HCT116 (cell line): ENCODE measurements around the gene POU2AF1. TPM values are rescaled to one million over a fixed set of nuclear protein-coding genes. Genes with fewer than 3 reads are reported as not detected.

Experiments
- ATAC-seq: fragments of 200-7000 bp; cut with Tn5 transposase; 2 replicates; pipeline ENCODE4 v1.9.1; 2020; ENCODE audit warnings: mild to moderate bottlenecking, moderate library complexity
- BruUV-seq: library from RNA; stranded (reverse); fragments of 400-500 nt; replicated peaks from 2 replicates; lab custom pipeline; 2021; lab: Mats Ljungman, UMichigan
- CTCF ChIA-PET: fragments of 300-600 bp; sonication (Branson Sonifier 250); formaldehyde crosslinking; loops from one replicate; lab custom pipeline; 2021; ENCODE audit warnings: antibody characterized with exemption; lab: Charles Lee
- POLR2A ChIA-PET: fragments of 300-600, 350-600 bp; sonication (Branson Sonifier 250); formaldehyde crosslinking; loops from one replicate; lab custom pipeline; 2021; ENCODE audit warnings: antibody characterized with exemption; lab: Charles Lee
- RAD21 ChIA-PET, 2 experiments: fragments of 300-600 bp; sonication (Branson Sonifier 250); formaldehyde crosslinking; loops; one replicate each; lab custom pipeline; 2023; ENCODE audit warnings: low total read pairs in 2 of 2; ENCODE audit not compliant: uncharacterized antibody in 2 of 2, unreplicated experiment in 2 of 2, low non-redundant PET in 1 of 2; lab: Charles Lee
- DNase-seq: peaks from one replicate; pipeline ENCODE4 v3.0.0-alpha.2; 2010; ENCODE audit warnings: low read depth, low spot score
- H2AFZ ChIP-seq: fragments of 200-600 bp; shearing (Covaris generic), sonication (generic); 2 replicates; pipeline ENCODE4 v1.6.1; 2017; ENCODE audit warnings: low read depth, mixed run types, mixed read lengths, antibody characterized with exemption, low read length; ENCODE audit not compliant: poor library complexity, severe bottlenecking
- H3K27ac ChIP-seq: 2 replicates; pipeline ENCODE4 v1.5.1; 2012; ENCODE audit warnings: low read depth, low read length
- H3K27me3 ChIP-seq: fragments of 200-600 bp; sonication (generic); 2 replicates; pipeline ENCODE4 v1.6.1; 2016; ENCODE audit warnings: mixed run types, low read length, mixed read lengths; ENCODE audit not compliant: insufficient read depth
- H3K36me3 ChIP-seq, 2 experiments: fragments of 200-500 bp in 1 of 2; fragments of 200-600 bp in 1 of 2; sonication (Bioruptor generic) in 1 of 2; sonication (generic) in 1 of 2; 2 replicates each; pipeline versions ENCODE4 v1.5.1 to v1.6.1; 2014 to 2016; ENCODE audit warnings: low read length in 2 of 2, inconsistent platforms in 1 of 2, mixed read lengths in 1 of 2, mixed run types in 1 of 2; ENCODE audit not compliant: insufficient read depth in 2 of 2, control insufficient read depth in 1 of 2
- H3K4me1 ChIP-seq, 2 experiments: fragments of 200-600 bp in 1 of 2; sonication (generic) in 1 of 2; 2 replicates each; pipeline versions ENCODE4 v1.5.1 to v1.6.1; 2012 to 2017; ENCODE audit warnings: low read length in 2 of 2, inconsistent platforms in 1 of 2, mild to moderate bottlenecking in 1 of 2, mixed read lengths in 1 of 2, mixed run types in 1 of 2, moderate library complexity in 1 of 2; ENCODE audit not compliant: insufficient read depth in 2 of 2, control insufficient read depth in 1 of 2
- H3K4me2 ChIP-seq: fragments of 200-600 bp; sonication (generic); 2 replicates; pipeline ENCODE4 v1.6.1; 2017; ENCODE audit warnings: mixed run types, low read length, mixed read lengths
- H3K4me3 ChIP-seq, 2 experiments: fragments of 200-600 bp in 1 of 2; sonication (generic) in 1 of 2; replicated peaks in 1 of 2; 2 replicates each; pipeline ENCODE4 v1.5.1; 2011 to 2016; ENCODE audit warnings: low read length in 2 of 2, control low read depth in 1 of 2, low read depth in 1 of 2, mild to moderate bottlenecking in 1 of 2, mixed read lengths in 1 of 2, mixed run types in 1 of 2
- H3K79me2 ChIP-seq: fragments of 200-600 bp; sonication (generic); 2 replicates; pipeline ENCODE4 v1.6.1; 2017; ENCODE audit warnings: mild to moderate bottlenecking, mixed run types, low read length, moderate library complexity, mixed read lengths; ENCODE audit not compliant: insufficient read depth
- H3K9ac ChIP-seq: fragments of 200-600 bp; sonication (generic); 2 replicates; pipeline ENCODE4 v1.6.1; 2016; ENCODE audit warnings: low read length, mixed read lengths
- H3K9me2 ChIP-seq: fragments of 200-600 bp; sonication (generic), shearing (Covaris generic); 2 replicates; pipeline ENCODE4 v1.6.1; 2017; ENCODE audit warnings: mixed run types, mild to moderate bottlenecking, moderate library complexity; ENCODE audit not compliant: insufficient read depth
- H3K9me3 ChIP-seq, 2 experiments: fragments of 200-500 bp in 1 of 2; fragments of 200-600 bp in 1 of 2; sonication (Bioruptor generic) in 1 of 2; sonication (generic) in 1 of 2; 2 replicates each; pipeline ENCODE4 v1.6.1; 2014 to 2017; ENCODE audit warnings: low read length in 2 of 2, mixed read lengths in 2 of 2, inconsistent platforms in 1 of 2, low read depth in 1 of 2, mild to moderate bottlenecking in 1 of 2, mixed run types in 1 of 2, moderate library complexity in 1 of 2; ENCODE audit not compliant: control insufficient read depth in 1 of 2, insufficient read depth in 1 of 2
- H4K20me1 ChIP-seq: fragments of 200-600 bp; sonication (generic), shearing (Covaris generic); 2 replicates; pipeline ENCODE4 v1.6.1; 2017; ENCODE audit warnings: mixed run types, mild to moderate bottlenecking, moderate library complexity; ENCODE audit not compliant: insufficient read depth
- CEBPB ChIP-seq: IDR thresholded peaks from 2 replicates; pipeline ENCODE4 v1.6.1; 2012; ENCODE audit warnings: low read depth
- ELF1 ChIP-seq: IDR thresholded peaks from 2 replicates; pipeline ENCODE4 v1.6.1; 2012; ENCODE audit warnings: low read depth, borderline replicate concordance
- EZH2 ChIP-seq: fragments of 200-600 bp; sonication (generic); IDR thresholded peaks from 2 replicates; pipeline ENCODE4 v1.6.1; 2017; ENCODE audit warnings: antibody characterized with exemption, mixed run types
- EZH2phosphoT487 ChIP-seq: fragments of 200-600 bp; IDR thresholded peaks from 2 replicates; pipeline ENCODE4 v1.6.1; 2018; ENCODE audit warnings: antibody characterized with exemption, borderline replicate concordance
- JUND ChIP-seq: IDR thresholded peaks from 2 replicates; pipeline ENCODE4 v1.6.1; 2012
- POLR2A ChIP-seq: IDR thresholded peaks from 2 replicates; pipeline ENCODE4 v1.7.0; 2011; ENCODE audit warnings: borderline replicate concordance; ENCODE audit not compliant: insufficient read depth, insufficient read length; ENCODE audit errors: extremely low read depth
- RAD21 ChIP-seq: IDR thresholded peaks from 2 replicates; pipeline ENCODE4 v1.6.1; 2012; ENCODE audit warnings: low read depth, mild to moderate bottlenecking
- SP1 ChIP-seq: IDR thresholded peaks from 2 replicates; pipeline ENCODE4 v1.6.1; 2012; ENCODE audit warnings: low read depth
- TCF7L2 ChIP-seq: IDR thresholded peaks from 2 replicates; pipeline ENCODE4 v1.7.0; 2011; ENCODE audit warnings: borderline replicate concordance, inconsistent platforms; ENCODE audit not compliant: insufficient read depth, insufficient read length; ENCODE audit errors: extremely low read depth
- ZFX ChIP-seq: fragments of 450-650 bp; IDR thresholded peaks from 2 replicates; pipeline ENCODE4 v1.6.1; 2017
- ZNF274 ChIP-seq: fragments of 200-500 bp; sonication (Bioruptor generic); IDR thresholded peaks from 2 replicates; pipeline ENCODE4 v1.6.1; 2014; ENCODE audit warnings: mild to moderate bottlenecking, low read depth, low read length, inconsistent platforms
- intact Hi-C: fragments of 100-400 bp; cut with micrococcal nuclease; formaldehyde crosslinking; loops from 2 replicates; pipeline ENCODE4 v1.10.0; 2022
- total RNA-seq: library from RNA; stranded (reverse); gene quantifications from one replicate; pipeline ENCODE4 v1.2.1, GENCODE V29; 2021; ENCODE audit not compliant: unreplicated experiment
- TF ChIP-seq, protein P1 (sequence below): IDR thresholded peaks from 2 replicates; pipeline ENCODE4 v1.6.1; 2012
- TF ChIP-seq, protein P2 (sequence below): IDR thresholded peaks from 2 replicates; pipeline ENCODE4 v1.6.1; 2012

Gene POU2AF1
- total RNA-seq, 1 experiment from 2014 or later, result 0.17 TPM

DNA sequence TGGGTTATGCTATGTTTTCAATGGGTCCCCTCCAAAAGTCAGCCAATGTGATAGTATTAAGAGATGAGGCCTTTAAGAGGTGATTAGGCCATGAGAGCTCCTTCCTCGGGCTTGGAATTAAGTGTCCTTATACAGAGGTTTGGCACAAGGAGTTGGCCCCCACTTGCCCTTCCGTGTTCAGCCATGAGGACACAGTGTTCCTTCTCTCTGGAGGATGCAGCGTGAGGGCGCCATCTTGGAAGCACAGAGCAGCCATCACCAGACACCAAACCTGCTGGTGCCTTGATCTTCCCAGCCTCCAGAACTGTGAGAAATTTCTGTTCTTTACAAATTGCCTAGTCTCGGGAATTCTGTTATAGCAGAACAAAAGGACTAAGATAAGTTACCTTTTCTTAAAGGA is 53.8 kb downstream of the POU2AF1 start:
- ATAC-seq, result no peak
- Histone ChIP-seq H3K27ac (no peak overlapping the region), H3K36me3 (no peaks in the 10 kb centered on the region), H4K20me1 (no peaks in the 10 kb centered on the region), H3K9me3 (no peaks in the 10 kb centered on the region), H3K79me2 (no peaks in the 10 kb centered on the region), H3K4me3 (no peak overlapping the region), H2AFZ (no peak overlapping the region), H3K4me1 (no peaks in the 10 kb centered on the region), H3K27me3 (peaks cover 22% of the 10 kb centered on the region), H3K9me2 (no peaks in the 10 kb centered on the region), H3K4me2 (no peak overlapping the region), H3K9ac (no peak overlapping the region)
- POLR2A ChIA-PET, result no interaction called here
- CTCF ChIA-PET, result no interaction called here
- BruUV-seq, result no TSS peak
- TF ChIP-seq POLR2A (no peak), RAD21 (no peak), EZH2phosphoT487 (no peak), ZFX (no peak), ELF1 (no peak)
- TF ChIP-seq, protein P1, sequence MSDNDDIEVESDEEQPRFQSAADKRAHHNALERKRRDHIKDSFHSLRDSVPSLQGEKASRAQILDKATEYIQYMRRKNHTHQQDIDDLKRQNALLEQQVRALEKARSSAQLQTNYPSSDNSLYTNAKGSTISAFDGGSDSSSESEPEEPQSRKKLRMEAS, result no peak
- RAD21 ChIA-PET, result no interaction called here
- no peak for DNase-seq
- intact Hi-C loops, result no loop called here

DNA sequence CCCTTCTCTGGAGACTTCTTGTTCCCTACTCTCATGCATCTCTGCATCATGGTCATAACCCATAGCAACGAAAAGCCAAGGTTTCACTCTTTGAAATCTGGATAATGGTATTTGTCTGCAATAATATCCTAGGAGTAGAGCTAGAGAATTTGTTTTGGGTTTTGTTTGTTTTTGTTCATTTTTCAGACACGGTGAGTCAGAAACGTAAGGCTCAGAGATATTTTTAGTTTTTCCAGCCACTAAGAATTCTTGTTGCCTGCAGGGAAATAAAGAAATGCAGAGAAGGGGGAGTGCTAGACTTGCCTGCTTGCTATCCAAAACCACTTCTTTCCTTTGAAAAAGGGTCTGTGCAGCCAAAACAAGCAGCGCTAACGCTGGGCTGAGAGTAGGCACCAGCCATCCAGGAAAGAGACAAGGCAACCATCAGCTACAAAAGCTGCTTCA is 54.8 kb downstream of the POU2AF1 start:
- H3K4me1 ChIP-seq, result no peaks in the 10 kb centered on the region
- no peaks in the 10 kb centered on the region for H3K36me3 ChIP-seq
- no peaks in the 10 kb centered on the region for H3K9me2 ChIP-seq
- H4K20me1 ChIP-seq, result no peaks in the 10 kb centered on the region
- H3K9me3 ChIP-seq, result no peaks in the 10 kb centered on the region
- ChIA-PET POLR2A (no interaction called here), RAD21 (no interaction called here), CTCF (no interaction called here)
- H2AFZ ChIP-seq, result no peak overlapping the region
- no peak for ATAC-seq
- TF ChIP-seq, protein P2, sequence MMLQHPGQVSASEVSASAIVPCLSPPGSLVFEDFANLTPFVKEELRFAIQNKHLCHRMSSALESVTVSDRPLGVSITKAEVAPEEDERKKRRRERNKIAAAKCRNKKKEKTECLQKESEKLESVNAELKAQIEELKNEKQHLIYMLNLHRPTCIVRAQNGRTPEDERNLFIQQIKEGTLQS, result no peak
- no peak for TF ChIP-seq ZFX
- TF ChIP-seq ZNF274, result no peak
- TF ChIP-seq RAD21, result no peak
- TF ChIP-seq EZH2phosphoT487, result no peak
- TF ChIP-seq EZH2, result no peak
- TF ChIP-seq SP1, result no peak
- TF ChIP-seq POLR2A, result no peak
- no peak for TF ChIP-seq JUND
- TF ChIP-seq TCF7L2, result no peak
- TF ChIP-seq CEBPB, result no peak
- intact Hi-C loops, result no loop called here
- no peak overlapping the region for H3K4me2 ChIP-seq
- no peak overlapping the region for H3K9ac ChIP-seq
- no peak for DNase-seq
- H3K27ac ChIP-seq, result no peak overlapping the region
- no peak overlapping the region for H3K4me3 ChIP-seq
- no peaks in the 10 kb centered on the region for H3K79me2 ChIP-seq
- peaks cover 22% of the 10 kb centered on the region for H3K27me3 ChIP-seq
- no TSS peak for BruUV-seq
